OCI-LY1 (cell line): Measurements from ENCODE around the gene OR51D1.

Source experiments
- H2AFZ ChIP-seq: fragments of 200-600 bp; sonication (generic), shearing (Covaris generic); 2 replicates; pipeline ENCODE4 v1.6.0; 2014; ENCODE audit warnings: antibody characterized with exemption, mild to moderate bottlenecking, low read length
- H3F3A ChIP-seq: fragments of 200-600 bp; sonication (generic), shearing (Covaris generic); 2 replicates; pipeline ENCODE4 v1.6.0; 2014; ENCODE audit warnings: mild to moderate bottlenecking, antibody characterized with exemption, low read length, moderate library complexity; ENCODE audit not compliant: insufficient read depth
- H3K27ac ChIP-seq: fragments of 200-600 bp; sonication (generic); 2 replicates; pipeline ENCODE4 v1.5.1; 2014; ENCODE audit warnings: low read length, mixed run types, mild to moderate bottlenecking, low read depth; ENCODE audit not compliant: poor library complexity, severe bottlenecking
- H3K27me3 ChIP-seq: fragments of 200-600 bp; sonication (generic); 2 replicates; pipeline ENCODE4 v1.6.0; 2014; ENCODE audit warnings: antibody characterized with exemption, mild to moderate bottlenecking, low read length, moderate library complexity; ENCODE audit not compliant: insufficient read depth
- H3K36me3 ChIP-seq: fragments of 200-600 bp; sonication (generic); 2 replicates; pipeline ENCODE4 v1.6.1; 2014; ENCODE audit warnings: mild to moderate bottlenecking, antibody characterized with exemption, low read length, moderate library complexity, mixed read lengths; ENCODE audit not compliant: insufficient read depth
- H3K4me1 ChIP-seq: fragments of 200-600 bp; sonication (generic); 2 replicates; pipeline ENCODE4 v1.5.1; 2014; ENCODE audit warnings: mild to moderate bottlenecking, low read length, moderate library complexity; ENCODE audit not compliant: insufficient read depth, severe bottlenecking
- H3K4me2 ChIP-seq: fragments of 200-600 bp; sonication (generic), shearing (Covaris generic); 2 replicates; pipeline ENCODE4 v1.6.1; 2014; ENCODE audit warnings: low read length
- H3K4me3 ChIP-seq: fragments of 200-600 bp; sonication (generic); 2 replicates; pipeline ENCODE4 v1.5.1; 2014; ENCODE audit warnings: low read length, low read depth, mild to moderate bottlenecking, mixed read lengths; ENCODE audit not compliant: poor library complexity, severe bottlenecking
- H3K79me2 ChIP-seq: fragments of 200-600 bp; shearing (Covaris generic); 2 replicates; pipeline ENCODE4 v1.6.1; 2016; ENCODE audit warnings: mixed run types, low read length, mixed read lengths; ENCODE audit not compliant: insufficient read depth
- H3K9ac ChIP-seq: fragments of 200-600 bp; sonication (generic), shearing (Covaris generic); 2 replicates; pipeline ENCODE4 v1.6.1; 2014; ENCODE audit warnings: mild to moderate bottlenecking, low read length, mixed read lengths
- H3K9me2 ChIP-seq: fragments of 200-600 bp; sonication (generic), shearing (Covaris generic); 2 replicates; pipeline ENCODE4 v1.6.1; 2014; ENCODE audit warnings: low read depth, mild to moderate bottlenecking, low read length, mixed read lengths
- H3K9me3 ChIP-seq: fragments of 200-600 bp; shearing (Covaris generic); 2 replicates; pipeline ENCODE4 v1.6.1; 2014; ENCODE audit warnings: low read length, mixed read lengths
- H4K20me1 ChIP-seq: fragments of 200-600 bp; sonication (generic), shearing (Covaris generic); 2 replicates; pipeline ENCODE4 v1.6.0; 2016; ENCODE audit warnings: mild to moderate bottlenecking, low read length; ENCODE audit not compliant: insufficient read depth
- EZH2 ChIP-seq: fragments of 200-600 bp; sonication (generic), shearing (Covaris generic); IDR thresholded peaks from 2 replicates; pipeline ENCODE4 v1.8.0; 2017; ENCODE audit warnings: borderline replicate concordance, mixed run types, mild to moderate bottlenecking, antibody characterized with exemption, low read length, moderate library complexity, mixed read lengths
- TF ChIP-seq, protein P1 (sequence below): fragments of 200-600 bp; sonication (generic), shearing (Covaris generic); IDR thresholded peaks from 2 replicates; pipeline ENCODE4 v1.5.1; 2017; ENCODE audit warnings: mild to moderate bottlenecking, antibody characterized with exemption, low read length, moderate library complexity, mixed read lengths

OR51D1 gene

DNA sequence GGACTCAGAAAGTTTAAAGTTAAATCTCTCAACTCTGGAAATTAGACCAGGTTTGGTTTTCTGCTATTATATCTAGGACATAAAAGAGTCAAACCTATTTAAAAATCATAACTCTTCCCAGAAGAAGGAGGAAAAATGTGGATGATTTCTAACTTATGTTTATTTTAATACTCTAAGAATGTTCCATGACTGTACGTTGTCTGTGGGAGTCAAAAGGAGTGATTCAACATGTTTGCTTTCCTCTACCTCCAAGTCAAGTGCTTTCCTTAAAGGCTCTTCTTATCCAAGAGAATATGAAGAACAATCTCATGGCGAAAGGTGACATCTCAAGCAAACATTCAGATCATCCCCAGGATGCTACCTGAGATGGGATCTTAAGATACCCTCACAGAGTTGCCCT lies 28.1 kb downstream of the OR51D1 start:
- no peak overlapping the region for H3K4me2 ChIP-seq
- H4K20me1 ChIP-seq = no peaks in the 10 kb centered on the region
- no peak overlapping the region for H3K27ac ChIP-seq
- H2AFZ ChIP-seq = no peak overlapping the region
- no peak overlapping the region for H3K9ac ChIP-seq
- TF ChIP-seq, protein P1, sequence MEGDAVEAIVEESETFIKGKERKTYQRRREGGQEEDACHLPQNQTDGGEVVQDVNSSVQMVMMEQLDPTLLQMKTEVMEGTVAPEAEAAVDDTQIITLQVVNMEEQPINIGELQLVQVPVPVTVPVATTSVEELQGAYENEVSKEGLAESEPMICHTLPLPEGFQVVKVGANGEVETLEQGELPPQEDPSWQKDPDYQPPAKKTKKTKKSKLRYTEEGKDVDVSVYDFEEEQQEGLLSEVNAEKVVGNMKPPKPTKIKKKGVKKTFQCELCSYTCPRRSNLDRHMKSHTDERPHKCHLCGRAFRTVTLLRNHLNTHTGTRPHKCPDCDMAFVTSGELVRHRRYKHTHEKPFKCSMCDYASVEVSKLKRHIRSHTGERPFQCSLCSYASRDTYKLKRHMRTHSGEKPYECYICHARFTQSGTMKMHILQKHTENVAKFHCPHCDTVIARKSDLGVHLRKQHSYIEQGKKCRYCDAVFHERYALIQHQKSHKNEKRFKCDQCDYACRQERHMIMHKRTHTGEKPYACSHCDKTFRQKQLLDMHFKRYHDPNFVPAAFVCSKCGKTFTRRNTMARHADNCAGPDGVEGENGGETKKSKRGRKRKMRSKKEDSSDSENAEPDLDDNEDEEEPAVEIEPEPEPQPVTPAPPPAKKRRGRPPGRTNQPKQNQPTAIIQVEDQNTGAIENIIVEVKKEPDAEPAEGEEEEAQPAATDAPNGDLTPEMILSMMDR = no peak
- no peak for TF ChIP-seq EZH2
- H3K27me3 ChIP-seq = no peaks in the 10 kb centered on the region
- no peaks in the 10 kb centered on the region for H3K36me3 ChIP-seq
- H3K4me3 ChIP-seq = no peak overlapping the region
- no peaks in the 10 kb centered on the region for H3F3A ChIP-seq
- H3K9me2 ChIP-seq = no peaks in the 10 kb centered on the region
- H3K9me3 ChIP-seq = no peaks in the 10 kb centered on the region
- no peaks in the 10 kb centered on the region for H3K79me2 ChIP-seq
- no peaks in the 10 kb centered on the region for H3K4me1 ChIP-seq

DNA sequence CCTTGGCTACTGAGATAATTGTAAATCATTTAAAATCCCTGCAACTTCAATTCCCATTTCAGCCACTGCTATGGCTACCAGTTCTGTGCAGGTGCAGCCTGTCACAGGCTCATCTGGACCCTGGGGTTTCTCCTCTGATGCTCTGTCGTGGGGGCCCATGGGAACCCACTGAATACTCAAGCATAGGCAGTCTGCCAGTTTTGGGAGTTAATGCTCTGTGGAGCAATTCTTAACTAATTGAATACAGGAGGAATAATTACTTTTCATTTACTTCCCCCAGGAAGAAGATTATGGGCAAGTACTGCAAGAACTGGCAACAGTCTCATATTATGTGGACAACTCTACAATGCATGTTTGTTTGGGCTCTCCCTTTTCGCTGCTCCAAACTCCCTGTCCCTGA lies 34.5 kb downstream of the OR51D1 start:
- H3K27ac ChIP-seq = no peak overlapping the region
- H3K9me3 ChIP-seq = no peaks in the 10 kb centered on the region
- H2AFZ ChIP-seq = no peak overlapping the region
- no peaks in the 10 kb centered on the region for H3K4me1 ChIP-seq
- no peaks in the 10 kb centered on the region for H3F3A ChIP-seq
- H3K36me3 ChIP-seq = no peaks in the 10 kb centered on the region
- no peak overlapping the region for H3K9ac ChIP-seq
- H3K27me3 ChIP-seq = no peaks in the 10 kb centered on the region
- no peaks in the 10 kb centered on the region for H3K79me2 ChIP-seq
- no peak overlapping the region for H3K4me2 ChIP-seq
- H4K20me1 ChIP-seq = no peaks in the 10 kb centered on the region
- no peak overlapping the region for H3K4me3 ChIP-seq
- TF ChIP-seq, protein P1 = no peak
- TF ChIP-seq EZH2 = no peak
- H3K9me2 ChIP-seq = no peaks in the 10 kb centered on the region

DNA sequence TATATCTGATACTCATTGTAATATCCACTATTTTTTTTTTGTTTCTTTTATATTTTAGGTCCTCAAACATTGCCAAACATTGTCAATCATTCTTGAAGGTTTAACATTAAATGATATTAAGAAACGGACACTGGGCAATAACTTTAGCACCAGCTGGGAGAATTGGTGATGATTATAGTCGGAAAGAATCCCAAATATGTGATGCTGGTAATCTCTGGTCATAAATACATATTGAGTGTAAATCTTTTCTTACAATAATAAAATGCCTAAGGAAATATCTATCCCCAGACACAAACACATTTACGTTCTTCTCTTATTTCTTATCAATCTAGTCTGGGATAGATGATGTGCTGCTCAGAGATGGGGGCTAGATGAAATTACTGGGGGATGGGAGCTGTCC lies 35.2 kb downstream of the OR51D1 start:
- H3K9ac ChIP-seq = no peak overlapping the region
- H3K27ac ChIP-seq = no peak overlapping the region
- no peaks in the 10 kb centered on the region for H3K36me3 ChIP-seq
- no peaks in the 10 kb centered on the region for H3K9me3 ChIP-seq
- no peak overlapping the region for H2AFZ ChIP-seq
- TF ChIP-seq EZH2 = no peak
- TF ChIP-seq, protein P1 = no peak
- no peaks in the 10 kb centered on the region for H3K9me2 ChIP-seq
- H3F3A ChIP-seq = no peaks in the 10 kb centered on the region
- H3K27me3 ChIP-seq = no peaks in the 10 kb centered on the region
- no peaks in the 10 kb centered on the region for H3K4me1 ChIP-seq
- H3K4me3 ChIP-seq = no peak overlapping the region
- H4K20me1 ChIP-seq = no peaks in the 10 kb centered on the region
- H3K4me2 ChIP-seq = no peak overlapping the region
- no peaks in the 10 kb centered on the region for H3K79me2 ChIP-seq
